ENCODE results near the gene NACA2.
"Not testable (repeated sequence)": the region's sequence is repeated elsewhere in the genome, so short reads cannot be mapped to it uniquely, and the experiment has no call there.

Gene NACA2

DNA sequence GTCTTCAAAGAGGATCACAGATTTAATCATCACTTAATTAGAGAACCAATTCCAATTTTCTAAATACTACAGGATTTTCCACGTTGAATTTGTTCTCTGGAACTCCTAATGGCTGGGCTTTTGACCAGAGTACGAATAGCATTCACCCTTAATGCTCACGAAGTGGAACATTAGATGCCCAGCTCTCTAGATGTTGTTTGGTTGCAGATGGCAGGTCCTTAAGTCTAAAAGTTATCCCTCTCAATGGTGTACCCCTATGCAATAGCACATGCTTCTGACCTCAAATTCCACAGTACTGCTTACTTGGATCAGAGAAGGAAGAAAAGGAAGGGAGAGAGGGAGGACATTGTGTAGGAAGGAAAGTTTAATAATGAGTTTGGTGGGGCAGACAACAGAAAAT, 8.6 kb upstream of the NACA2 start:
- DNase-seq: no peak

DNA sequence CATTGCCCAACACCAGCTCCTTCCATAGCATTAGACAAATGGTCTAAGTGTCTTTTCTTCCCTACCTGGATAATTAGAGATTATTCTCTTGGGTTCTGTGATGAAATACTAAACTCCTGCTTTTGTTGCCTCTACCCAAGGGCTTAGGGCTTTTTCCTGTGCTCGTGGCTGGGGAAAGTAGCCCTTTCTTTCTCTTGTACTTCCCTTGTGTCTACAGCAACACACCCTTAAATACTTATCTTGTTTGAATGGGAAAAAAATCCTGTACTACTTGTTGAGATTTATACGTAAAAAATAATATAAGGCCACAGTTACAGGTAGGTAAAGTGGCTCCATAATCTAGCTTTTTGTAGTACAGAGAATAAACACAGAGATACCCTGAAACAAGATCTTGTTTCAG, 7.0 kb upstream of the NACA2 start:
- DNase-seq: no peak

DNA sequence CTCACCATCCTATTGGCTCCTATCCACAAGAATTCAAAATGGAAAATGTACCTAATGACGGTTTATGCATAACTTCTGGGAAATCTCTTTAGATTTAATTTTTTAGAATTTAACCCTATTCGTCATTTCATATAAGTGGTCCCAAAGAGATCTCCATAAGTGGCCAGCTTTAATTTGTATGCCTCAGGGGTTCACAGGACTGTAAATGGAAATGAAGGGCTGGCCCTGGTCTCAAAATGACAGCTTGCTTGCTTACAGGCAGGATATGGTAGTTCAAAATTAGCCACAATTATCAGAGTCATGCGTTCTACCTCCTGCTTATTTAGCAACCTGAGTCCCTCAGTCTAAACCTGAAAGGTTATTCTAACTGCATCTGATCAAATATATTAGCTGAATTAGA, 6.6 kb upstream of the NACA2 start:
- no peak for DNase-seq

DNA sequence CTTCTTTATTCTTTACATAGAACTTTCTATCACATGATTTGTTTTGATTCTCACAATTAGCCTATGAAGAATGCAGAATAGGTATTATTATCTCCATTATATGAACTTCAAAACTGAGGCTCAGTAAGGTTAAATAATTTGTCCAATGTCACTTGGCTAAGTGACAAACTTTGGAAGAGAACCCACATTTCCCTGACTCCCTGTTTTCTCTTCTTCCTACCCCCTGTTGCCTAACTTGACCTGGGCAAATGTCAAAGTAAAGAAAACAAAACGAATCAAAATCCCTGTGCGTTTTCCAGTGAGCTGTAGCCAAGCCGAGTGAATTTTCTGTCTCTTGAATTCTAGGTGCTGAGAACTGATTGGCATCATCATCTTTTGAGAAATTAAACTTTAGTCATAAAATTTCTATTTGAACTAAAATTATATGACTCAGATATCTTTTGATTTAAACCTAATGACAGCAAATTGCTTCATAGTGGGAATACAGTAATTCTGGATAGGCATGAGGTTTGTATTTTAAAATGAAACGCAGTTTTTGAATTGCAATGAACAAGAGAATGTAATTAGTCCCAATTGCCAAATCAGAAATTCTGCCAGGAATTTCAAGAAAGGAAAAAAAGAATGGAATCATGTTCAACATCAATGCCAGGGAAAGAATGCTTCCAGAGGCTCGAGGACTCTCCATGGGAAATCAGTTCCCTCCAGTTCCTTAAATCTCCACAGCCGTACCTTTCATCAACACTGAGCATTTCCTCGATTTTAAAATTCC, 4.6 kb upstream of the NACA2 start:
- no peak for DNase-seq

DNA sequence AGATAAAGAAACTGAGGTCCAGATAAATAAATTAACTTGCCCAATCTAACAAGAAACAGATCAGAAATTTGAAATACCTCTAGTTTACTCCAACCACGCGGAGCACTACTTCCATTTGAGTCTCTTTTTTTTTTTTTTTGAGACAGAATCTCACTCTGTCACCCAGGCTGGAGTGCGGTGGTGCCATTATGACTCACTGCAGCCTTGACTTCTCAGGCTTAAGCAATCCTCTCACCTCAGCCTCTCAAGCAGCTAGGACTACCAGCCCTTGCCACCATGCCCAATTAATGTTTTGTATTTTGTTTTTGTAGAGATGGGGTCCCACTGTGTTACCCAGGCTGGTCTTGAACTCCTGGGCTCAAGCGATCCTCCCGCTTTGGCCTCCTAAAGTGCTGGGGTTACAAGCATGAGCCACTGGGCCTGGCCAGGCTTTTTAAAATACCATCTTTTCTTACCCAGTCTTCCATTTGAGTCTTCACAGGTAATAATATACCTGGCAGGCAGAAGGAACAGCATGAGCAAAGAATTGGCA, 3.3 kb upstream of the NACA2 start:
- DNase-seq: no peak

DNA sequence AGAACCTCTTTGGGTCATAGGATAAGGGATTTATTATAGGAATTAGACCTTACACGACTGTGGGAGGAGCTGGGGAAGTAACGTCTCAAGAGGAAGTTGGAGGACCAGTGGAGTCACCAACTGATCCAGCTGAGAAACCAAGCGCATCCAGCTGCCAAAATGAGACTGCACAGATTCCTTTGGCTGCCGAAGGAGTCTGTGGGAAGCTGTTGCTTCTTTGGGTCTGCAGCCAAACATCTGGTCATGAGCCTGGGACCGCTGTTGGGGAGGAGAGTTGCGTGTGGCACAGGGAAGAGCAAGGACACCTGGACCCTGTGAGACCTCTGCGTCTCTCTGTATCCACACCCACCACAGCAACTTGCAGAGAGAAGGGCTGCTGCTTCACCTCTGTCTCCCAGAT, 2.4 kb upstream of the NACA2 start:
- no peak for DNase-seq

DNA sequence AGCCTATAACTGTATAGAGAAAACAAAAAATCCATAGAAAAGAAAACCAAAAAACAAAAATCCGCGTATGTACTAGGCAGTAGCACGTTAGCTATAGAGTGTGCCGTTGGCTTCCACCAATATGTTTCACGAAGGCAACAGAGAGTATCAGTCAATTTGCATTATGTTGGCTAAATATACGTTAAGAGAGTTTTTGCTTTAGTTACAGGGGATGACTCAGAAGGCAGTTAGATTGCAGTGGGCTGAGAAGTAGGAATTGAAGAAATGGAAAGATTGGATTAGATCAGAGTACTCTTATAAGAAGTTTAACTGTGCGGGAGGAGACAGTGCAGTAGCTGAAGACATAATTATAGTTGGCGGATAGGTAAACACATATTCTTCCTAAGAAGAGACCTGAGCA, 911 bp upstream of the NACA2 start:
- no peak for DNase-seq

- DNase-seq: no peak
Measured at GRCh38 chr17:61589990-61590389, 1.0 kb downstream of the NACA2 start.

DNA sequence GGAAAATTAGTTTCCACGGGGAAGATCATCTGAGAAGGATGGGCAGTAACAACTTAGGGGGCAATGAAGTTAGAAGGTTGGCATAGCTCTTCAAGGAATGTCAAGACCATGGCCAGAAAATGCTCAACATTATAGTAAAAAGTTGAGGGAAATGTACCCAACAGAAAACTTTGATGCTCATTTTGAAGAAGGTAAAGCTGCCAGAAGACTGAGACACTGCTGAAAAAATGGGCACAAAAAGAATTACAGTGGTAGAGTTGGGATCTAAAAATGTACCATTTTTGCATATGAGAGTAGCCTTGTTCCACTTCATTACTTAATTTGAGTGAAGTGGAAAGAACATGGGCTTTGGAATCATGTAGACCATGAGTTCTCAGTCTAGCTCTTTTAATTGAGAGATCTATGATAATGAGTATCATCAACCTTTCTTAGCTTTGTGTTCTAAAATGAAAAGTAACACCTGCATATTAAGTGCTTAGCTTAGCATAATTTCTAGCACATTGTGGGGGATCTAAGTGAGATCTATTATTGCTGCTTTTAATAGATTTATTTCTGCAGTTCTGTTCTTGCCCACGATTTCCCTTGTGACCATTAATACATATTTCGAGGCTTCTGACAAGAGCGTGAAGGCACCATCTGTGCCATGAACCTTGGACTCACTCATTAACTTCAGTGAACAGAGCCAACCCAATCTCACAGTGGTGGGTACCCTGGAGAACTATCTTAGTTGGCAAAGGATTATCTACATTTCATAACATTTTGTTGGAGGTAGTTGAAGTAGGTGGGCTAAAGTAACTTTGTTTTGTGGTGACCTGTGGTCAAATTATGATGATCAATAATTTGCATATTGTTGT, 3.0 kb downstream of the NACA2 start:
- DNase-seq: no peak

DNA sequence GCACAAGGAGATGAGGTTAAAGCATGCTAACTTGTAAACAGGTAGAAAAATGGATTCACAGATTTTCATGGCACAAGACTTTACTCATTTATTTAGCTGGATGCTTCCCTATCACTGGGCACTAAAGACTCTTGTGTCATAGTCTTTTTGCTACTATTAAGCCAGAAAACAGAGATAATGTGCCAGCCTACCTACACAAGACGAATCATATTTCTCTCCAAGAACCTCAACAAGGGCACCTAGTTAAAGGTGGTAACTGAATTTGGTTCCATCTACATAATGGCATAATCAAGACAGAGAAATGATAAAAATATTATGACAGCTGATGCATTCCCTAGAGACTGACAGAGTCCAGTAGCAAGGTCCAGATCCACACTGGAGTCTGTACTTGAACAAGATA, 3.8 kb downstream of the NACA2 start:
- no peak for DNase-seq

DNA sequence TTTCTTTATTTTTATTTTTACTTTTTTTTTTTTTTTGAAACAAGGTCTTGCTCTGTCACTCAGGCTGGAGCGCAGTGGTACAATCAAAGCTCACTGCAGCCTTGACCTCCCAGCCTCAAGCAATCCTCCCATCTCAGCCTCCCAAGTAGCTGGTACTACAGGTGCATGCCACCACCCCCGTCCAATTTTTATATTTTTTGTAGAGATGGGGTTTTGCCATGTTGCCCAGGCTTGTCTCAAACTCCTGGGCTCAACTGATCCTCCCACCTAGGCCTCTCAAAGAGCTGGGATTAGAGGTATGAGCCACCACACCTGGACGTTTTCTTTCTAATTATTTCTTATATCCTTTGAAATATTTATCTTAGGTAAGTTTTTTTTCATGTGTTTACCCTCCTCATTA, 4.4 kb downstream of the NACA2 start:
- not testable (repeated sequence) for DNase-seq

- DNase-seq: no peak
Measured at GRCh38 chr17:61586031-61586566, 4.9 kb downstream of the NACA2 start.

GRCh38 chr17:61584866-61585265, 6.2 kb downstream of the NACA2 start:
- DNase-seq: peak in 2 of 56 donors; percentile 1 to 3

GRCh38 chr17:61584266-61584665, 6.8 kb downstream of the NACA2 start:
- DNase-seq: no peak

DNA sequence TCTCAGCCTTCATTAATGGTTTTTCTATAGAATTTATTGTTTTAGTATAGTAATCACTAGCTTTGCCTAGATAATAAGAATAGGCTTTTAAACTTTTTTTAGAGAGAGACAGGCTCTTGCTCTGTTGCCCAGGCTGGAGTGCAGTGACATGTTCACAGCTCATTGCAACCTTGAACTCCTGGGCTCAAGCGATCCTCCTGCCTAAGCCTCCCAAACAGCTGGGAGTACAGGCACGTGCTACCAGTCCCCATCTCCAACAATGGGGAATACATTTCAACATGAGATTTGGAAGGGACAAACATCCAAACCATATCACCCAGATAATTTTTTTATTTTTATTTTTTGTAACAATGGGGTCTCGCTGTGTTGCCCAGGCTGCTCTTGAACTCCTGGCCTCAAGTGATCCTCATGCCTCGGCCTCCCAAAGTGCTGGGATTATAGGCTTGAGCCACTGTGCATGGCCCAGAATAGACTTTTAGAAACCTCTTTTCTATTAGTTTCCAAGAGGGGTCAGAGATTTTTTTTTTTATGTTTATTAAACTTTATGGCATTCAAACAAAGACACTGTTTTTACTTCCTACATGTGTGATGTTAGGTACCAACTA, 7.3 kb downstream of the NACA2 start:
- DNase-seq: no peak

- DNase-seq: no peak
Measured at GRCh38 chr17:61583242-61583641, 7.8 kb downstream of the NACA2 start.

GRCh38 chr17:61582593-61582992, 8.4 kb downstream of the NACA2 start:
- DNase-seq: no peak

GRCh38 chr17:61581611-61582349, 9.2 kb downstream of the NACA2 start:
- no peak for DNase-seq

- no peak for DNase-seq
Measured at GRCh38 chr17:61580502-61580901, 10.5 kb downstream of the NACA2 start.

DNA sequence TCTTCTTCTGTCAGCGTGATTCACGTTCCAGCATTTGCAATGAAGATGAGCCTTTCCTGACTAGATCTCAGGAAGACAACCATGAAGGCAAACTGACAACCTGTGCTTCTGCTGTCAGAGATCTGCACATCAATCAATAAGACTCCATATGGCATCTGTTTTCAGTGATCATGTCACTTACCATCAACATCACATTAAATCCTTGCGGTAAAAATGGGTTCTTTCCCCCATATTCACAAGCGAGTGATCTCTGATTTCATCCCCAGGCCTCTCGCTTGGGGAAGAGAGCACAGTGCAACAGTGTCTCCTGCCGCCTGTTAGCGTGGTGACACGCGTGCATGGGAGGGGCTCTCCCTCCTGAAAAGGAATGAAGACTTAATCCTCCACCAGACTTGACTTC, 11.1 kb downstream of the NACA2 start:
- no peak for DNase-seq

GRCh38 chr17:61579347-61579746, 11.7 kb downstream of the NACA2 start:
- DNase-seq: no peak
